H9 (cell line): ENCODE measurements around the gene PDZD7. TPM values are rescaled to one million over a fixed set of nuclear protein-coding genes. Genes with fewer than 3 reads are reported as not detected.

Experiments
- DNase-seq: peaks from one replicate; pipeline ENCODE4 v3.0.0-alpha.2; 2017
- H2AFZ ChIP-seq: one replicate; pipeline ENCODE4 v1.6.1; 2013; ENCODE audit warnings: mild to moderate bottlenecking, low read length, control low read depth, moderate library complexity
- H2AK5ac ChIP-seq: 2 replicates; pipeline ENCODE4 v1.6.1; 2013; ENCODE audit warnings: low read length, control low read depth, mixed read lengths; ENCODE audit not compliant: insufficient read length
- H2BK120ac ChIP-seq: one replicate; pipeline ENCODE4 v1.6.1; 2013; ENCODE audit warnings: low read depth, mild to moderate bottlenecking, low read length, control low read depth, inconsistent platforms; ENCODE audit not compliant: poor library complexity, severe bottlenecking
- H2BK12ac ChIP-seq: 2 replicates; pipeline ENCODE4 v1.6.1; 2013; ENCODE audit warnings: low read length, control low read depth, mixed read lengths, low read depth; ENCODE audit not compliant: insufficient read length
- H2BK15ac ChIP-seq: 2 replicates; pipeline ENCODE4 v1.6.1; 2013; ENCODE audit warnings: low read depth, low read length, control low read depth
- H2BK20ac ChIP-seq: one replicate; pipeline ENCODE4 v1.6.1; 2013; ENCODE audit warnings: low read depth, mild to moderate bottlenecking, low read length, control low read depth, inconsistent platforms; ENCODE audit not compliant: poor library complexity, severe bottlenecking
- H2BK5ac ChIP-seq: 2 replicates; pipeline ENCODE4 v1.6.1; 2013; ENCODE audit warnings: low read length, control low read depth, mixed read lengths; ENCODE audit not compliant: insufficient read length
- H3K14ac ChIP-seq: 2 replicates; pipeline ENCODE4 v1.6.1; 2013; ENCODE audit warnings: low read length, control low read depth; ENCODE audit not compliant: insufficient read depth
- H3K18ac ChIP-seq: 2 replicates; pipeline ENCODE4 v1.6.1; 2013; ENCODE audit warnings: low read depth, mild to moderate bottlenecking, mixed read lengths, low read length, control low read depth; ENCODE audit not compliant: insufficient read length
- H3K23ac ChIP-seq: 2 replicates; pipeline ENCODE4 v1.6.1; 2013; ENCODE audit warnings: low read length, control low read depth, mixed read lengths, low read depth; ENCODE audit not compliant: insufficient read length
- H3K23me2 ChIP-seq: 2 replicates; pipeline ENCODE4 v1.6.1; 2013; ENCODE audit warnings: low read depth, mild to moderate bottlenecking, mixed read lengths, low read length, control low read depth; ENCODE audit not compliant: insufficient read length, poor library complexity, severe bottlenecking
- H3K27ac ChIP-seq: 2 replicates; pipeline ENCODE4 v1.5.1; 2013; ENCODE audit warnings: low read length, control low read depth, mixed read lengths, low read depth; ENCODE audit not compliant: insufficient read length
- H3K27me3 ChIP-seq: 2 replicates; pipeline ENCODE4 v1.6.1; 2013; ENCODE audit warnings: low read length, control low read depth, inconsistent platforms; ENCODE audit not compliant: insufficient read depth
- H3K4ac ChIP-seq: 2 replicates; pipeline ENCODE4 v1.6.1; 2013; ENCODE audit warnings: low read depth, mild to moderate bottlenecking, control low read depth, inconsistent platforms, low read length, moderate library complexity
- H3K4me1 ChIP-seq: 2 replicates; pipeline ENCODE4 v1.6.1; 2013; ENCODE audit warnings: low read length, control low read depth, inconsistent platforms; ENCODE audit not compliant: insufficient read depth
- H3K4me2 ChIP-seq: 2 replicates; pipeline ENCODE4 v1.6.1; 2013; ENCODE audit warnings: low read length, control low read depth, mixed read lengths; ENCODE audit not compliant: insufficient read length, insufficient read depth
- H3K56ac ChIP-seq: 2 replicates; pipeline ENCODE4 v1.6.1; 2013; ENCODE audit warnings: low read depth, mild to moderate bottlenecking, mixed read lengths, low read length, control low read depth; ENCODE audit not compliant: insufficient read length
- H3K79me1 ChIP-seq: 2 replicates; pipeline ENCODE4 v1.6.1; 2013; ENCODE audit warnings: low read depth, mild to moderate bottlenecking, moderate library complexity, low read length, control low read depth, inconsistent platforms; ENCODE audit not compliant: insufficient read depth, poor library complexity, severe bottlenecking
- H3K79me2 ChIP-seq: 2 replicates; pipeline ENCODE4 v1.6.1; 2013; ENCODE audit warnings: low read length, control low read depth, inconsistent platforms; ENCODE audit not compliant: insufficient read depth
- H3K9ac ChIP-seq: 2 replicates; pipeline ENCODE4 v1.6.1; 2013; ENCODE audit warnings: low read length, control low read depth, mixed read lengths; ENCODE audit not compliant: insufficient read length; ENCODE audit errors: extremely low read depth
- H3K9me3 ChIP-seq: one replicate; pipeline ENCODE4 v1.6.1; 2013; ENCODE audit warnings: low read depth, low read length, inconsistent platforms; ENCODE audit not compliant: control insufficient read depth
- H3T11ph ChIP-seq: one replicate; pipeline ENCODE4 v1.6.1; 2013; ENCODE audit warnings: mild to moderate bottlenecking, low read length, control low read depth, inconsistent platforms
- H4K20me1 ChIP-seq: one replicate; pipeline ENCODE4 v1.6.1; 2013; ENCODE audit not compliant: control insufficient read depth, insufficient read length, insufficient read depth
- H4K5ac ChIP-seq: 2 replicates; pipeline ENCODE4 v1.6.1; 2013; ENCODE audit warnings: low read depth, mild to moderate bottlenecking, mixed read lengths, low read length, control low read depth; ENCODE audit not compliant: insufficient read length
- H4K8ac ChIP-seq: replicated peaks from 2 replicates; pipeline ENCODE4 v1.6.1; 2013; ENCODE audit warnings: low read length, control low read depth, mixed read lengths, low read depth; ENCODE audit not compliant: insufficient read length
- H4K91ac ChIP-seq: 2 replicates; pipeline ENCODE4 v1.6.1; 2013; ENCODE audit warnings: low read depth, mild to moderate bottlenecking, moderate library complexity, mixed read lengths, low read length, control low read depth; ENCODE audit not compliant: insufficient read length
- H3K27ac Mint-ChIP-seq, 3 experiments: 2 replicates in 2 of 3; 3 replicates in 1 of 3; pipeline ENCODE4 v1.8.0; 2020 to 2021; ENCODE audit warnings: mixed read lengths in 3 of 3, mild to moderate bottlenecking in 1 of 3, moderate library complexity in 1 of 3
- H3K27me3 Mint-ChIP-seq: 2 replicates; pipeline ENCODE4 v1.8.0; 2021; ENCODE audit warnings: low read depth, mild to moderate bottlenecking, moderate library complexity, mixed read lengths
- H3K36me3 Mint-ChIP-seq, 3 experiments: 2 replicates in 2 of 3; 3 replicates in 1 of 3; pipeline ENCODE4 v1.8.0; 2020 to 2021; ENCODE audit warnings: low read depth in 3 of 3, mixed read lengths in 3 of 3; ENCODE audit not compliant: insufficient read depth in 1 of 3
- H3K4me1 Mint-ChIP-seq, 2 experiments: 2 replicates each; pipeline ENCODE4 v1.8.0; 2020; ENCODE audit warnings: mixed read lengths in 2 of 2
- H3K4me3 Mint-ChIP-seq, 2 experiments: 2 replicates in 1 of 2; 3 replicates in 1 of 2; pipeline ENCODE4 v1.8.0; 2020 to 2021; ENCODE audit warnings: mild to moderate bottlenecking in 2 of 2, mixed read lengths in 2 of 2, moderate library complexity in 1 of 2
- H3K9me3 Mint-ChIP-seq, 2 experiments: 2 replicates in 1 of 2; 3 replicates in 1 of 2; pipeline ENCODE4 v1.8.0; 2020; ENCODE audit warnings: mild to moderate bottlenecking in 2 of 2, mixed read lengths in 2 of 2, moderate library complexity in 1 of 2
- WGBS: extraction: QIAGEN DNeasy Blood & Tissue Kit; methylation state at CpG from one replicate; pipeline ENCODE4 v1.1.7; 2013; ENCODE audit warnings: missing lambda C conversion rate, low lambda C conversion rate, mixed read lengths; ENCODE audit not compliant: insufficient read length; ENCODE audit errors: extremely low coverage; 5-methylcytosine and 5-hydroxymethylcytosine counted together
- total RNA-seq: library from RNA; stranded (reverse); gene quantifications from 2 replicates; pipeline ENCODE4 v1.2.1, GENCODE V29; 2021
- TF ChIP-seq, protein P1 (sequence below): fragments of 200-600 bp; sonication (generic); conservative IDR thresholded peaks from 3 replicates; pipeline ENCODE4 v1.8.0; 2021; ENCODE audit warnings: antibody characterized with exemption, mild to moderate bottlenecking

PDZD7 gene
- total RNA-seq, 1 experiment from 2014 or later, result 2.0 TPM

DNA sequence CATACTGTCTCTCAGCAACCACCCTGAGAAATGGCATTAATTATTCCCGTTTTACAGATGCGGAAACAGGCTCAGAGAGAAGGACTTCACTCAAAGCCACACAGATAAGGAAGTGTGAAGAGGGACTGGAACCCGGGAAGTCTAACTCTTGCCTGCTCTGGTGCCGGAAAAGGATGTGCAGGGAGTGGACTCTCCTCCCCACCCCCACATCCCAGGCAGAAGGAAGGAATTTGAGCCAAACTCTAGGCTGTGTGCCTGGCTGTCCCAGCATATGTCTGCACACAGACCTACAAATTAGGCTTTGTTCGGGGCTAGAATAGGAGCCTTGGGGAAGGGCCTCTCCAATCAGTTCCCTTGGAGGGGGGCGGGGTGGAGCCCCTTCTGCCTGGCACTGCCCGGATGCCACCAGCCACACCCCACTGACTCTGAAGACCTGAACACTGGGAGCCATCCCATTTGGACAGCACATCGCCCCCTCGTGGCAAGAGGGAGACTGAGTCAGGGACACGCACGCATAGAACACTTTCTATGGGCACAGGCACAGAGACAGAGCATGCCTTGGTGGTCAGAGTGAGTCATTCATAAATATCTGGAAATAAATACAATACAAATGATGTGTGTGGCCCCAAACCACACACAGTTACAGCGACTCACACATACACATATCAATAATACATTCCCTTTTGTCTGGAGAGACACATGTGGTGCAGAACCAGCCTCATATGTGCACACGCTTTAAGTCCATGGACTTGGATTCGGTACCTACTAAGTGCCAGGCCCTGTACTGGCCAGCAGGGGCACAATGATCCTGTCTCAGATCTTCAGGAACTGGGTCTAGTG lies 18.2 kb downstream of the PDZD7 start:
- Mint-ChIP-seq H3K4me3 (peak overlapping the region in 1 of 2 experiments; percentile 2; a peak in 1 of 5 replicates), H3K36me3 (no peaks in the 10 kb centered on the region), H3K4me1 (peaks cover 24 to 46% of the 10 kb centered on the region in 2 experiments), H3K9me3 (no peaks in the 10 kb centered on the region; a peak in 1 of 5 replicates), H3K27ac (peak overlapping the region in 1 of 3 experiments; percentile 32; a peak in 2 of 7 replicates), H3K27me3 (peaks cover 41% of the 10 kb centered on the region)
- H3K9ac ChIP-seq, result no peak overlapping the region
- no peak overlapping the region for H2BK20ac ChIP-seq
- no peaks in the 10 kb centered on the region for H3K79me1 ChIP-seq
- no peak overlapping the region for H3K14ac ChIP-seq
- H3K79me2 ChIP-seq, result no peaks in the 10 kb centered on the region
- WGBS, result no CpG with 5 or more reads among the region's 14 CpGs
- no peak overlapping the region for H3T11ph ChIP-seq
- H3K23me2 ChIP-seq, result no peaks in the 10 kb centered on the region
- no peak overlapping the region for H3K23ac ChIP-seq
- no peak overlapping the region for H3K4me2 ChIP-seq
- H3K18ac ChIP-seq, result no peak overlapping the region
- TF ChIP-seq, protein P1, sequence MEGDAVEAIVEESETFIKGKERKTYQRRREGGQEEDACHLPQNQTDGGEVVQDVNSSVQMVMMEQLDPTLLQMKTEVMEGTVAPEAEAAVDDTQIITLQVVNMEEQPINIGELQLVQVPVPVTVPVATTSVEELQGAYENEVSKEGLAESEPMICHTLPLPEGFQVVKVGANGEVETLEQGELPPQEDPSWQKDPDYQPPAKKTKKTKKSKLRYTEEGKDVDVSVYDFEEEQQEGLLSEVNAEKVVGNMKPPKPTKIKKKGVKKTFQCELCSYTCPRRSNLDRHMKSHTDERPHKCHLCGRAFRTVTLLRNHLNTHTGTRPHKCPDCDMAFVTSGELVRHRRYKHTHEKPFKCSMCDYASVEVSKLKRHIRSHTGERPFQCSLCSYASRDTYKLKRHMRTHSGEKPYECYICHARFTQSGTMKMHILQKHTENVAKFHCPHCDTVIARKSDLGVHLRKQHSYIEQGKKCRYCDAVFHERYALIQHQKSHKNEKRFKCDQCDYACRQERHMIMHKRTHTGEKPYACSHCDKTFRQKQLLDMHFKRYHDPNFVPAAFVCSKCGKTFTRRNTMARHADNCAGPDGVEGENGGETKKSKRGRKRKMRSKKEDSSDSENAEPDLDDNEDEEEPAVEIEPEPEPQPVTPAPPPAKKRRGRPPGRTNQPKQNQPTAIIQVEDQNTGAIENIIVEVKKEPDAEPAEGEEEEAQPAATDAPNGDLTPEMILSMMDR, result peak; percentile 98
- peak; percentile 86 for DNase-seq
- H2BK15ac ChIP-seq, result no peak overlapping the region
- H3K56ac ChIP-seq, result no peak overlapping the region
- H2BK5ac ChIP-seq, result no peak overlapping the region
- no peak overlapping the region for H2AFZ ChIP-seq
- no peak overlapping the region for H4K8ac ChIP-seq
- H4K20me1 ChIP-seq, result no peaks in the 10 kb centered on the region
- no peak overlapping the region for H4K5ac ChIP-seq
- H3K4me1 ChIP-seq, result no peaks in the 10 kb centered on the region
- H3K27ac ChIP-seq, result no peak overlapping the region
- no peaks in the 10 kb centered on the region for H3K9me3 ChIP-seq
- no peak overlapping the region for H4K91ac ChIP-seq
- no peak overlapping the region for H2BK12ac ChIP-seq
- no peak overlapping the region for H3K4ac ChIP-seq
- peaks cover 7% of the 10 kb centered on the region; the same call in 1 of the 2 replicates for H3K27me3 ChIP-seq
- H2BK120ac ChIP-seq, result no peak overlapping the region
- H2AK5ac ChIP-seq, result no peak overlapping the region
